ENCODE measurements around the gene BFSP2.

- TF ChIP-seq CTCF (IDR thresholded peaks at IDR 0.05) (no peak), POLR2A (IDR thresholded peaks at IDR 0.05) (no peak)
These were observed 9.1 kb downstream of the BFSP2 start for GRCh38 chr3:133408961-133409360.
